GM12878 (cell line): ENCODE data around the gene DPM2.

ENCODE experiments used
- BRCA1 ChIP-seq: IDR thresholded peaks from 2 replicates; pipeline ENCODE4 v1.6.1; 2011; ENCODE audit warnings: low read depth, low read length, improper control_type of control experiment
- CBX3 ChIP-seq: fragments of 200-600 bp; sonication (generic); IDR thresholded peaks from 2 replicates; pipeline ENCODE4 v1.6.1; 2016; ENCODE audit warnings: low read depth, borderline replicate concordance
- CTCF ChIP-seq, 3 experiments: IDR thresholded peaks in 2 of 3; conservative IDR thresholded peaks in 1 of 3; 2 replicates each; pipeline ENCODE4 v1.5.1; 2011; ENCODE audit warnings: low read depth in 3 of 3, low read length in 3 of 3, mild to moderate bottlenecking in 3 of 3, control low read depth in 2 of 3, moderate library complexity in 2 of 3, inconsistent platforms in 1 of 3, mixed read lengths in 1 of 3; ENCODE audit not compliant: control insufficient read depth in 2 of 3, insufficient read depth in 1 of 3; ENCODE audit errors: extremely low read depth in 1 of 3
- HCFC1 ChIP-seq: fragments of 150-350 bp; IDR thresholded peaks from 2 replicates; pipeline ENCODE4 v1.6.1; 2014; ENCODE audit warnings: low read length
- JUND ChIP-seq: IDR thresholded peaks from 2 replicates; pipeline ENCODE4 v1.6.1; 2012; ENCODE audit warnings: low read depth, mild to moderate bottlenecking, low read length, improper control_type of control experiment, moderate library complexity
- NR2C2 ChIP-seq: IDR thresholded peaks from 2 replicates; pipeline ENCODE4 v1.6.1; 2011; ENCODE audit warnings: borderline replicate concordance, low read depth; ENCODE audit not compliant: control insufficient read depth, insufficient read length
- PBX3 ChIP-seq: IDR thresholded peaks from 2 replicates; pipeline ENCODE4 v1.6.1; 2011; ENCODE audit warnings: mild to moderate bottlenecking, low read depth, low read length, moderate library complexity; ENCODE audit not compliant: insufficient replicate concordance
- PKNOX1 ChIP-seq: fragments of 450-650 bp; IDR thresholded peaks from 2 replicates; pipeline ENCODE4 v1.6.1; 2016; ENCODE audit warnings: mild to moderate bottlenecking
- POLR2A ChIP-seq: IDR thresholded peaks from 2 replicates; pipeline ENCODE4 v1.6.1; 2011; ENCODE audit warnings: low read depth, mild to moderate bottlenecking, low read length
- RFX5 ChIP-seq: IDR thresholded peaks from 2 replicates; pipeline ENCODE4 v1.6.1; 2011; ENCODE audit warnings: low read depth, low read length, improper control_type of control experiment
- SPI1 ChIP-seq: IDR thresholded peaks from 2 replicates; pipeline ENCODE4 v1.6.1; 2011; ENCODE audit warnings: low read depth, mild to moderate bottlenecking, low read length, moderate library complexity, borderline replicate concordance; ENCODE audit not compliant: insufficient read depth
- SREBF2 ChIP-seq: IDR thresholded peaks from 2 replicates; pipeline ENCODE4 v1.6.1; 2012; ENCODE audit warnings: mild to moderate bottlenecking, low read length
- TF ChIP-seq, protein P1 (sequence below): IDR thresholded peaks from 2 replicates; pipeline ENCODE4 v1.6.1; 2012; ENCODE audit warnings: low read depth, low read length, improper control_type of control experiment

- TF ChIP-seq CTCF (IDR thresholded peaks at IDR 0.05 in 2 of 3, conservative IDR thresholded peaks at IDR 0.05 in 1 of 3; ENCODE audit: control insufficient read depth in 2 of 3, extremely low read depth in 1 of 3, insufficient read depth in 1 of 3, low read depth in 3 of 3, low read length in 3 of 3), result no peak
- no peak for TF ChIP-seq HCFC1
- no peak for TF ChIP-seq PKNOX1
- TF ChIP-seq, protein P1, sequence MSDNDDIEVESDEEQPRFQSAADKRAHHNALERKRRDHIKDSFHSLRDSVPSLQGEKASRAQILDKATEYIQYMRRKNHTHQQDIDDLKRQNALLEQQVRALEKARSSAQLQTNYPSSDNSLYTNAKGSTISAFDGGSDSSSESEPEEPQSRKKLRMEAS, result no peak
- TF ChIP-seq RFX5, result no peak
- TF ChIP-seq CBX3, result no peak
- TF ChIP-seq PBX3, result no peak
- no peak for TF ChIP-seq POLR2A
- no peak for TF ChIP-seq JUND
- TF ChIP-seq SPI1, result no peak
- TF ChIP-seq NR2C2, result no peak
- TF ChIP-seq SREBF2, result no peak
- no peak for TF ChIP-seq BRCA1
These were observed 3.7 kb upstream of the DPM2 start for GRCh38 chr9:127941062-127941960.
